Head of caudate nucleus (tissue), 42 donors: ENCODE results near the gene PRR35.

Source experiments
- DNase-seq, 42 donors: peaks; one replicate each; pipeline versions ENCODE4 v3.0.0 to v3.0.0-alpha.2; 2020 to 2021; ENCODE audit warnings: mixed read lengths in 7 of 42
- intact Hi-C: fragments of 100-400 bp; cut with DNase I; formaldehyde crosslinking; loops from one replicate; pipeline ENCODE4 v1.15.0; 2022

PRR35 gene

GRCh38 chr16:574021-574760 lies 14.0 kb downstream of the PRR35 start:
- intact Hi-C loops = no loop called here

GRCh38 chr16:575354-576196 lies 15.4 kb downstream of the PRR35 start:
- intact Hi-C loops = no loop called here
- no peak for DNase-seq

More at GRCh38 chr16:574021-574760, 14.0 kb downstream of the PRR35 start:
- no peak for DNase-seq

- no peak for DNase-seq
- intact Hi-C loops = no loop called here
Measured at GRCh38 chr16:576197-576822, 16.1 kb downstream of the PRR35 start.

- intact Hi-C loops = no loop called here
- DNase-seq = no peak
Measured at GRCh38 chr16:576823-577201, 16.6 kb downstream of the PRR35 start.

- DNase-seq = no peak
- intact Hi-C loops = no loop called here
Measured at GRCh38 chr16:577796-578195, 17.6 kb downstream of the PRR35 start.

GRCh38 chr16:578232-578869 lies 18.2 kb downstream of the PRR35 start:
- no peak for DNase-seq
- intact Hi-C loops = no loop called here

- intact Hi-C loops = no loop called here
- DNase-seq = peak in 38 of 42 donors; percentile 33 to 81 (median 62)
Measured at GRCh38 chr16:578870-579405, 18.7 kb downstream of the PRR35 start.

- no peak for DNase-seq
- intact Hi-C loops = no loop called here
Measured at GRCh38 chr16:580141-580945, 20.1 kb downstream of the PRR35 start.

- DNase-seq = no peak
- intact Hi-C loops = no loop called here
Measured at GRCh38 chr16:580946-581498, 20.8 kb downstream of the PRR35 start.

GRCh38 chr16:582218-582613 lies 22.0 kb downstream of the PRR35 start:
- intact Hi-C loops = no loop called here
- no peak for DNase-seq

GRCh38 chr16:582614-583331 lies 22.6 kb downstream of the PRR35 start:
- DNase-seq = no peak
- intact Hi-C loops = no loop called here

GRCh38 chr16:583470-583814 lies 23.2 kb downstream of the PRR35 start:
- DNase-seq = no peak
- intact Hi-C loops = no loop called here

- intact Hi-C loops = no loop called here
- peak in 31 of 42 donors; percentile 23 to 77 (median 54) for DNase-seq
Measured at GRCh38 chr16:583815-584591, 23.8 kb downstream of the PRR35 start.

GRCh38 chr16:585351-585750 lies 25.2 kb downstream of the PRR35 start:
- intact Hi-C loops = no loop called here
- DNase-seq = no peak

GRCh38 chr16:586047-586644 lies 26.0 kb downstream of the PRR35 start:
- DNase-seq = no peak
- intact Hi-C loops = no loop called here
